ENCODE results near the gene TBX6. TPM values are rescaled to one million over a fixed set of nuclear protein-coding genes. Genes with fewer than 3 reads are reported as not detected.

Gene TBX6
- total RNA-seq, 4 donors from 2014 or later = 0.38 to 1.2 (median 0.44) TPM; not detected in 1

DNA sequence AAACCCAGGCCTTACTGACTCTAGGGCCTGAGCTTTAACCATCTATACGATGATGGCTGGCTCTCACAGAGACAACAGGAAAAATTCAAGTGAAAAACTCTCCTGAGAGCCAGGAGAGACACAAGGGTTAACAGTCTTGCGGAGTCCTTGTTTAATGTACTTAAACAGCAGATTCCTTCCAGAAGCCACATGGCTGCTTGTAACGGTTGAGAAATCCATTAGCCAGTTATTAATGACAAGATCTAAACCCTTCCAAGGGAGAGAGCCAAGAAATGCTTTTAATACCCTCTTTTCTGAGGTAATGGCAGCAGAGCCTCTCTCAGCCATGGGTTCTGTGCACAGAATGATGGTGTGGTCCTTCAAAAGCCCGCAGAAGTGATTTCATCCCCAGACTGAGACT, 31.4 kb downstream of the TBX6 start:
- TF ChIP-seq, protein P1, sequence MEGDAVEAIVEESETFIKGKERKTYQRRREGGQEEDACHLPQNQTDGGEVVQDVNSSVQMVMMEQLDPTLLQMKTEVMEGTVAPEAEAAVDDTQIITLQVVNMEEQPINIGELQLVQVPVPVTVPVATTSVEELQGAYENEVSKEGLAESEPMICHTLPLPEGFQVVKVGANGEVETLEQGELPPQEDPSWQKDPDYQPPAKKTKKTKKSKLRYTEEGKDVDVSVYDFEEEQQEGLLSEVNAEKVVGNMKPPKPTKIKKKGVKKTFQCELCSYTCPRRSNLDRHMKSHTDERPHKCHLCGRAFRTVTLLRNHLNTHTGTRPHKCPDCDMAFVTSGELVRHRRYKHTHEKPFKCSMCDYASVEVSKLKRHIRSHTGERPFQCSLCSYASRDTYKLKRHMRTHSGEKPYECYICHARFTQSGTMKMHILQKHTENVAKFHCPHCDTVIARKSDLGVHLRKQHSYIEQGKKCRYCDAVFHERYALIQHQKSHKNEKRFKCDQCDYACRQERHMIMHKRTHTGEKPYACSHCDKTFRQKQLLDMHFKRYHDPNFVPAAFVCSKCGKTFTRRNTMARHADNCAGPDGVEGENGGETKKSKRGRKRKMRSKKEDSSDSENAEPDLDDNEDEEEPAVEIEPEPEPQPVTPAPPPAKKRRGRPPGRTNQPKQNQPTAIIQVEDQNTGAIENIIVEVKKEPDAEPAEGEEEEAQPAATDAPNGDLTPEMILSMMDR (IDR thresholded peaks at IDR 0.05; ENCODE audit: low read depth) = no peak

DNA sequence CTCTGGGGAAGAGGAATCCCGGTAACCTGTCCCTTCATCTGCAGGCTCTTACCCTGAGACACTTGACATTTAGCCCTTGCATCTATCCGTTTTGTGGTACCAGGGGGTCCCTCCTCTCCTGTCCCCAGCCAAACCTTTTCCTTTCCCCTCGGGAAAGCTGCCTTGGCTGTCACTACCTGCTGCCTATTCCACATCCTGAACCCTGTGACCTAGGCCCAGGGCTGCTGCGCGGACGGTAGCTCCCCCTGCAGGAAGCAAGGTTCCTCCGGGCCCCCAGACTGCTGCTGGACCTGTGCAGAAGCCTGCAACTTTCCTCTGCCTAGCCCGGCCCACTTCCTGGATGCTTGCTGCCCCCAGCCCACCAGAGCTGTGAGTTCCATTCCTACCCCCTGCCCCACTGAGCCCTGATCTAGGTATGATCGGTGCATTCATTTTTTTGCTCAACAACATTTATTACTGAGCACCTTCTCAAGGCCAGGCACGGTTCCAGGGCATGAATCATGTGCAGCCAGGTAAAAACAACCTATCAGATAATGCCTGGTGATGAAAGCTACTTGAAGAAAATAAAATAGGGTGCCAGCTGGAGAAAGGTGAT, 36.7 kb downstream of the TBX6 start:
- TF ChIP-seq, protein P1 (IDR thresholded peaks at IDR 0.05; ENCODE audit: low read depth) = no peak

DNA sequence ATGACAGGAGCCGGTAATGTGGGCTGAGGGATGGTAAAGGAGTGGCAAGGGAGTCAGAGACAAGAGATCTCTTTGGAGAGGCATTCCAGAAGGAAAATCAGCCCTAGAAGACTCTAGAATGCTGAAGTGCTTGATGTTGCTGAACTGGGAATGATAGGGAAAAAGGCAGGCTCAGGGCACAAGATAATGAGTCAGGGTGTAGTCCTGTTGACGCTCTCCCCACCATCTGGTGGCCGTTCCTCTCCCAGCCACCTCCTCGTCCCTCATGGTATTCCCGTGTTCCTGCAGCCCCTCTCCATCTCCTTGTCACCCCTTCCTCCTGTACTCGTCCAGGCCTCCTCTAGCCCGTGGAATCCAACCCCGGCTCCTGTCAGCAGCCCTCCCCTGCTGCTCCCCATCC, 37.3 kb downstream of the TBX6 start:
- TF ChIP-seq, protein P1 (IDR thresholded peaks at IDR 0.05; ENCODE audit: low read depth) = no peak

DNA sequence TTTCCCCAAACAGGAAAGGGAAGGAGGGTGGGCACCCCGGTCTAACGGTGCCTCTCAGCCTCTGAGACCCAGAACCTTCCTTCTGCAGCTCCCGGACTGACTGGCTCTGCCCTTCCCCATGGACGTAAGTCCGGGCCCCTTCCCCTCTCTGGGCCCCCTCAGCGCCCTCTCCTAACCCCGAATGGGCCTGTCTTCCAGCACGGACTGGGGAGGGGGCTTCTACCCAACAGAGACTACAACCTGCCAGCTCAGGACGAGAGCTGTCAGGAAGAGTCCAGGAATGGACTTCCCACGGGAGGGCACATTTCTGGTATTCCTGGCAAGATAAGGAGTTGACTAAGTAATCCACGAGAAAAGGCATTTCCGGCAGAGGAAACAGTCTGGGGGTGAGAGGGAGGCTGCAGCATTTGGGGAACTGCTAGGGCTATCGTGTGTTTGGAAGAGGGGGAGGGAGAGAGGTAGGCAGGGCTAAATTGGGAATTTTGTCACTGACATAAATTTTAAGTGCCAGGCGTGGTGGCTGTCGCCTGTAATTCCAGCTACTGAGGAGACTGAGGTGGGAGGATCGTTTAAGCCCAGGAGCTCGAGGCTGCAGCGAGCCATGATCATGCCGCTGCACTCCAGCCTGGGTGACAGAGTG, 38.2 kb downstream of the TBX6 start:
- TF ChIP-seq, protein P1 (IDR thresholded peaks at IDR 0.05; ENCODE audit: low read depth) = no peak

DNA sequence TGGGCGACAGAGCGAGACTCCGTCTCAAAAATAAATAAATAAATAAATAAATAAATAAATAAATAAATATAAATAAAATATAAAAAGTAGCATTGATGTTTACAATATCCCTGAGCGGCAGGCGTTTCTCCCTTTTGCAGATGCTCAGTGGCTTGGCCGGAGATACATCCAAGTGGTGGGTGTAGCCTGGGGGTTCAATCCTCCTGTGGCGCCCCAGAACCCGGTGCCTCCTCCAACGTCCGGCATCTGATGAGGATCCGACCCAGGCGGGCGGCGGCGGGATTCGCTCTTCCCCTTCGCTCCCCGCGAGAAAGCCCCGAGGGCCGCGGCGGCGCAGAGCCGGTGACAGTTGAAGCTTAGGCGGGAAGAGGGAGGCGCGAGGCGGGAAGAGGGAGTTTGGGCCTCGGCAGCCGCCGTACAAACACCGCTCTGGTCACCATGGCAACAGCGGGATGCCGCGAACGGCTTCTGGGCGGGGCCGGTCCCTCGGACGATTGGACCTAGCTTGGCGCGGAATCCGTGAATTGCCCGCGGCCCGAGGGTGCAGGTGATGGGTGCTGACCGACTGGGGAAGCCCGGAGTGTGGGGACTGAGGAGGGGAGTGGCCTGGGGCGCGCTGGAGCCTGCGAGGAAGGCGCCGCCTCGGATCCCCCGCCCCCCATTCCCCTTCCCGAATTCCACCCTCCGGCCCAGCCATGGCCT, 38.9 kb downstream of the TBX6 start:
- TF ChIP-seq, protein P1 (IDR thresholded peaks at IDR 0.05; ENCODE audit: low read depth) = no peak

DNA sequence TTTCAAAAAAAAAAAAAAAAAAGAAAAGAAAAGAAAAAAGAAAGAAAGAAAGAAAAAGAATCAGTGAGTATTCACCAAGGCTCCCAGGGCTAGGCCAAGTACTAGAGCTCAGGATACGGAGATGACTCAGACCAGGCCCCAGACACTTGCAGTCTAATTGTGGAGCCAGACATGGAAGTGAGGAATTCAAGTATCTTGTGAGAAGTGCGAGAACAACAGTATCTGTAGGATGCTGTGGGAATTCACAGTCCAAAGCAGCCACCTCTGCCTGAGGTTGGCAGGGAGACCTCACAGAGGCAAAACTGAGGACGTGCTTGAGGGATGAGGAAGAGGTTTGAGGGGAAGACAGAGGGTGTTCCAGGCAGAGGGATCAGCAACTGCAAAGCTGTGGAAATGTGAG, 40.2 kb downstream of the TBX6 start:
- TF ChIP-seq, protein P1 (IDR thresholded peaks at IDR 0.05; ENCODE audit: low read depth) = no peak

DNA sequence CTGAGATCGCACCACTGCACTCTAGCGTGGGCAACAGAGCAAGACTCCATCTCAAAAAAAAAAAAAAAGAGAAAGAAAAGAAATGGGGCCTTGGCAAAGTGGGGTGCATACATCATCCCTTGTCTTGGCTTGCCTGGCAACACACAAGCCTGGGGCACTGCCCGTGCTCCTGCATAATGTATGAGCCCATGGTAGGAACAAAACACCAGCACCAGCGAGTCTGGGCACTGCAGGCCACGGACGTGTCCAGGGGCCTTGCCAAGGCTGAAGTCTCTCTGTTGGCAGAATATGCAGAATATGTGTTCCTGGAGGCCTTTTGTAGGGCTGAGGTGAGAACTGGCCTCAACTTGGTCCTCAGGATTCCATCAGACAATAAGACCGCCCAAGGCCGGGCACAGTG, 41.9 kb downstream of the TBX6 start:
- TF ChIP-seq, protein P1 (IDR thresholded peaks at IDR 0.05; ENCODE audit: low read depth) = no peak

All from subcutaneous adipose tissue (tissue), 4 donors.